CD4-positive, alpha-beta T cell treated with Interleukin-6 at 100 ng/mL for 8 hours (primary cell): ENCODE measurements around the gene MORF4L1.
"Not testable (repeated sequence)": the region's sequence is repeated elsewhere in the genome, so short reads cannot be mapped to it uniquely, and the experiment has no call there.

ENCODE experiments used
- DNase-seq: peaks from one replicate; pipeline ENCODE4 v3.0.0-alpha.2; 2020; ENCODE audit warnings: mixed read lengths, low spot score

The MORF4L1 gene

DNA sequence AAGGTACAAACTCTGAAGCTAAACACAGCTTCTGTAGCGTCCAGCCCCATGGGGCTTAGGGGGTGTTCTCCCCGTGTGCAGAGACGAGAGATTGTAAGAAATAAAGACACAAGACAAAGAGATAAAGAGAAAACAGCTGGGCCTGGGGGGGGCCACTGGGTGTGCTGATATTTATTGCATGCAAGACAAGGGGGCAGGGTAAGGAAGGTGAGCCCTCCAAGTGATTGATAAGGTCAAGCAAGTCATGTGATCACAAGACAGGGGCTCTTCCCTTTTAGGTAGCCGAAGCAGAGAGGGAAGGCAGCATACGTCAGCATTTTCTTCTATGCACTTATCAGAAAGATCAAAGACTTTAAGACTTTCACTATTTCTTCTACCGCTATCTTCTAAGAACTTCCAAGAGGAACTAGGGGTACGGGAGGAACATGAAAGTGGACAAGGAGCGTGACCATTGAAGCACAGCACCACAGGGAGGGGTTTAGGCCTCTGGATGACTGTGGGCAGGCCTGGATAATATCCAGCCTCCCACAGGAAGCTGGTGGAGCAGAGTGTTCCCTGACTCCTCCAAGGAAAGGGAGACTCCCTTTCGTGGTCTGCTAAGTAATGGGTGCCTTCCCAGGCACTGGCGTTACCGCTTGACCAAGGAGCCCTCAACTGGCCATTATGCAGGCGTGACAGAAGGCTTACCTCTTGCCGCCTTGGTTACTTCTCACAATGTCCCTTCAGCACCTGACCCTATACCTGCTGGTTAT is 29.8 kb downstream of the MORF4L1 start:
- DNase-seq: not testable (repeated sequence)

DNA sequence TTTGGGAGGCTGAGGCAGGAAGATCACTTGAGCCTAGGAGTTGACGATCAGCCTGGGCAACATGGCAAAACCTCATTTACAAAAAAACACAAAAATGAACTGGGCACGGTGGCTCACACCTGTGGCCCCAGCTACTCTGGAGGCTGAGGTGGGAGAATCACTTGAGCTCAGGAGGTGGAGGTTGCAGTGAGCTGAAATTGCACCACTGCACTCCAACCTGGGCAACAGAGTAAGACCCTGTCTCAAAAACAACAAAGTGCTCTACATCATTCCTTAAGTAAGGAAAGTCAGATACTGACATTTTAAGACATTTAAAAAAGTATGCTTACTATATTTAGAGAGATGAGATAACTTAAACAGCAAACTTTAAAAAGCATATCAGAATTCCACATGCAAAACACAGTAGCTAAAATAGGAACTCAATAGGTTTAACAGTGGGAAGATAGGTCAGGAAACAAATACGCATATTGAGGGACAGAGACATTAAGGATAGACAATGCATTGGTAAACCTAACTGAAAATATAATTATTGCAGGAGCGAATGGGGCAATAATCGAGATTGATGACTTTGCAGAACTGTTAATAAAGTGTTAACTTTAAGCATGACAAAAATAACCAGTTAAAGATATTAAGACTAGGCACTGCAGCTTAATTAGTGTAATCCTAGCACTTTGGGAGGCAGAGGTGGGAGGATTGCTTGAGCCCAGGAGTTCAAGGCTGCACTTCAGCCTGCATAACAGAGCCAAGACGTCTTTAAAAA is 32.1 kb downstream of the MORF4L1 start:
- no peak for DNase-seq

DNA sequence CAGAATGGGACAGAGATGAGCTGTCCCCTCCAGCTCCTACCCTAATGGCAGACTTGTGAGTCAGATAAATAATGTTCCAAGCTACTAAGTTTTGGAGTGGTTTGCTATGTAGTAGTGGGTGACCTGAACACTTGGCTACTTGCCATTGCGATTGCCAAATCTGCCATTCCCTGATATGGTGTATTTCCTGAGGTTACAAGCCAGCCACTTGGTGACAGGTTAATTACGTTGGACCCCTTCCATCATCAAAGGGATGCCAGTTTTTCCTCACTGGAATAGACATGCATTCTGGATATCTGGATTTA is 33.6 kb downstream of the MORF4L1 start:
- no peak for DNase-seq

DNA sequence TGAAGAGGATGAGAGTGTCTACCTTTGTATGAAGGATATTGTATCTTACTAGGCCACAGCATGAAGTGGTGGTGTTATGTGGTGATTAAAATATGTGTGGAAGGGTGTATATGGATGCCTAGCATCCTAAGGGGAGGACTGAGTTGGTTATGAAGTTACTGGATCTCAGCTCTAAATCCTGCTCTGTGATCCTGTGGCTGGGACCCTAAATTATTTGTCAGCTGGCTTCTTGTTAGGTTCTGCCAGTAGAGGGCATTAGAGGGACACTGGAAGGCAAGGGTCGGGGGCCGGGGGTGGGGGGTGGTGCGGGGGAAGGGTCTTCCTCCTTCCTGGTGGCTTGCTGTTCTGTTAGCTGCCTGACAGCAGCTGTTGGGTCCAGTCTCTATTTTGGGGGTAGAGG is 34.9 kb downstream of the MORF4L1 start:
- no peak for DNase-seq

DNA sequence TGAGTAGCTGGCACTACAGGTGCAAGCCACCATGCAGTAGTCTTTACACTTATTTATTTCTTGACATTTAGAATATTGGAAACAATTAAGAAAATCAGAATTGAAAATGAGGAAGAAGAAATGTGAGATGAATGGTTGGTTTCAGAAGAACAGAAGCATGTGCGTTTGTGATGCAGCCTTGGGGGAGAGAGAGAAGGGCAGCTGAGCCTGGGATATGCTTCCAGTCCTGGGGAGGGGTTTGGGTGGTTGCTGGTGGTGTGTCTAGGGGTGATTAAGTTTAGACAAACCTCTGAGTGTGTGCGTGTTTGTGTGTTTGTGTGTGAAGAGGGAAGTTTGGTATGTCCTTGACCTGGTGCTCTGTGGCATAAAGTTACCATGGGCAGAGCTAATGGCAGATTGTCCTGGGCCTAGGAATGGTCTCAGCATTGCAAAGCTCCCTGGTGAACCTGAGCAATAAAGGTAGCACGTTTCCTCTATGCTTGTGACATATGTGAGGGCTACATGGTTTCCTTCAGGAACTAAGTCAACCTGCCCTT is 36.5 kb downstream of the MORF4L1 start:
- DNase-seq: no peak

DNA sequence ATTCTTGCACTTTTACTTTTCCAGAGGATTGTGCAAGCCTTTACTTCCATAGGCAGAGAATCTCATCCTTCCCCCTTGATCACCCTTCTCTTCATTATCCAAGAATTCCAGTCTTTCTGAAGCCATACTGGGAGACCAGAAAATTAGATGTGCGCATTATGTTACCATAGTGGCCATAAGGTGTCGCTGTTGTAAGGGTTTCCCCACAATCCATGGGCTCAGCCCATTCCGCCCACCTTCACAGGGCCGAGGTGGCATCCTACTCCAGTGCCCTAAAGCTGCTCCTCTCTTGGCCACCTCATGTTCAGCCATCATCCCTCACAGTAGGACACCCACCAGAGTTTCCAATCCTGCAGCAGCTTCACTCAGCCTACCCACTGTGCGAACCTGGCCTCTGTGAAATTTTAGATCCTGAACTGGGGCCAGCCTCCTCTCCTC is 37.1 kb downstream of the MORF4L1 start:
- no peak for DNase-seq

DNA sequence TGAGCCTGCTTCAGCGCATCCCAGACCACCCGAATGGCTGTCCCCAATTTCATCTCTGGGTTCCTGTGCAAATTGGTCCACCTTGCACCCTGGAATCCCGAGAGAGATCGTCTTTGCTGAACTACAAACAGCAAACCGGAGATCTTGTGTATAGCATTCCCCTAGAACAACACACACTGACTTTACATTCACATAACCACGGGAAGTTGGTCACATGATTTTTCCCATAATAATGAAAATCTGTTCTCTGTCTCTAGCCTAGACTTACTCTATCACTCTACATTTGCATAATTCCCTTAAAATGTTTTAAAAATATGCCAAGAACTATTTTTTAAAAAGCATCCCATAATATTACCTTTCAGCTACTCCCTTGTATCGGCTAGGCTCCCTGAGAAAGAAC is 37.6 kb downstream of the MORF4L1 start:
- DNase-seq: no peak

DNA sequence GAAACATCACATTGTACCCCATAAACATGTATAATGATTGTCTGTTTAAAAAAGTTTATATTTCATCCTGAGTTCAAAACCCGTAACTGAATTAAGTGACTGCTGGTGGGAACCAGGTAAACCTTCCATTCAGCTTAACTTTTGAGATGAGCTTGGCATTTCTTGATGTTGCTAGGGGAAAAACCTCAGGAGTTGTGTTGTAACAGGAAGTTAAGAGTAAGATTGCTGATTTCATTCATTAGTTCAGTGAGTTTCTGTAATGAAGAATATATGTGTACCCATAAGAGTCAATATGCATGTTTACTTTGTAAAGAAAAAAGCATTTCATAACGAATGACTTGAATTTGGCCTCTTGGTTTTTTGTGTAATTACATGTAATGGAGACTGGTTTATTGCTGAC is 39.6 kb downstream of the MORF4L1 start:
- DNase-seq: no peak

DNA sequence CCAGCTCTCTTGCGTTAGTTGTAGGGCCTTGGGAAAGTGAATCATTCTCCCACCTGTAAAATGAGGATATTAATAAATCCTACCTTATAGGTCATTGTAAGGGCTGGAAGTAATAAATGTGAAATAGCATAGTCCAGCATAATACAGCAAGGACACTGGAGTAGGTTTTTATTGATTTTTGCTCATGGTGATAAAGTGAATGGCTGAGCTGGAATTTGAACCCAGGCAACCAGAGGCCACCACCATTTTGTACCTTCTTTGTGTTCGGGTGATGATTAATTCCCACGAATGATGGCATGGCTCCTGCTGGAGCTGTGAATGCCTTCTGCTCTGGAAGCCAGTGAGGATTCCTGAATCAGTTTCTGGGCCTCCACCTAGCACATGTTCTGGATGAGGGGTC is 40.3 kb downstream of the MORF4L1 start:
- DNase-seq: no peak

DNA sequence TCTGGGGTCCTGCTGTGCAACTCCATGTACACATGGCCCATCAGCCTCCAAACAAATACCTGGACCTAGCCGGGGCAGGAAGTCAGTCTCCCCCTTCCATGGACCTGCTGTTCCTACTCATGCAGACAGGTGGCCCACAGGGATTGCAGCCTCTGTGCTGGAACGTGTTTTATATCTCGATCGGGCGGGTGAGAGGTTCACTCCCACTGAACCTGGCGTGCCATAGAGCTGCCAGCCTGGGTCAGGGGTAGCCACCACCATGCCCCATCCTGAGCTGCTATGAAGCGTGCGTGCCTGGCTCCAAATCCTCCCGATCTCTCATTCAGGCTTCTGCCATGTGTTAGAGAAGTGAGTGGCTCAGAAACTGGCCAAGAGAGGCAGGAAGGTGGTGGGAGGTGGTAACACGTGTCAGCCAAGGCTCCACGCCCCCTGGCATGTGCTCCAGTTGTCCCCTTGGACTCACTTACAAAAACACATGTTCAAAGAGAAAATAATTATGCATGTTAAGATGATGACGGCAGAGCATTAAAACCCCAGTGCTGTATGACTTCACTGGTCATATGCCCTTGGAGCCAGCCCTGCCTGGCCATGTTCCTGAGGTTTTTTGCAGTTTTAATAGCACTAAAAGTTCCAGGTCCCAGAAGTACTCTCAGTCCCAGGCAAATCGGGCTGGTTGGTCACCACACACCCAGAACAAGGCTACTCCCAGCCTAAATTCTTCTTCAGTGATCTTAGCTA is 41.5 kb downstream of the MORF4L1 start:
- DNase-seq: no peak

DNA sequence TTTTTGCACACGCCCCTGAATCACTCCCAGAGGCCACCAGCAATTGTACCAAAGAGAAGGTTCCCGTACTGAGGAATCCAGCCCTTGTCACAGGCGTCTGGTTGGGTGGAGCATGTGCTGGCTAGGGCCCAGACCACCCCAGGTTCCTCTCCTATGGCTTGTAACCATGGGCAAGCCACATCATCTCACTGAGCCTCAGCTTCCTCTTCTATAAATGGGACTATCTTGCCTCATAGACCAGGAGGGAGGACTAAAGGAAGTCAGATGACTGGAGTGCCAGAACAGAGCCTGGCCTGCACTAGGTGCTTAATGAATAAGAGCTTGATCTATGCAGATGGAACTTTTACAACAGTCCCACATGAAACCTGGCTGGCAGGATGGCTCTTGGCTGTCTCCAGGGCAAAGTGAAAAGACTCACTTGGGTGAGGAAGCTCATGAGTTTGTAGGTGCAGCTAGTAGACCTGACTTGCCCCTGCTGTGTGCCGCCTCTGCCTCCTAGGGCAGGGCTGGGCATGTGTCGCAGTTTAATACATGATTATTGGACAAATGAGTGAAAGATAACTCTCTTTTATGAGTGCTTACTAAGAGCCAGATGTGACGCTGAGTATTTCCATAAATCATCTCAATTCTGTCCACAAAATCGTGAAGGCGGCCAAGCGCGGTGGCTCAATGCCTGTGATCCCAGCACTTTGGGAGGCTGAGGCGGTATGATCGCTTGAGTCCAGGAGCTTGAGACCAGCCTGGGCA is 42.8 kb downstream of the MORF4L1 start:
- DNase-seq: no peak

DNA sequence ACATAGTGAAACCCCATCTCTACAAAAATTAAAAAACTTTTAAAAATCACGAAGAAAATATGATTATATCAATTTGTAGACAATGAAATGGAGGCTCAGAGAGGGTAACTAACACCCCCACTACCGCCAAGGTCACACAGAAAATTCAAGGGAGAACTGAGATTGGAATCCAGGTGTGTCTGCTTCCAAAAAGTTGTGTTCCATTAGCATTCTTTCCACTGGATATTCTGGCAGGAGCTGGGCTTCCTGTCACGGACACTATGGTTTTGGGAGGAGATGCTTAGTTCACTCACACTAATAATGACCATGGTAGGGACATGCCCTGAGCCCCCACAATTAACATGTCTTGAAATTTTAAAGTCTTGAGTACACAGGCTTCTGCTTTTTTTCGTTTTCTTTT is 43.4 kb downstream of the MORF4L1 start:
- DNase-seq: no peak

DNA sequence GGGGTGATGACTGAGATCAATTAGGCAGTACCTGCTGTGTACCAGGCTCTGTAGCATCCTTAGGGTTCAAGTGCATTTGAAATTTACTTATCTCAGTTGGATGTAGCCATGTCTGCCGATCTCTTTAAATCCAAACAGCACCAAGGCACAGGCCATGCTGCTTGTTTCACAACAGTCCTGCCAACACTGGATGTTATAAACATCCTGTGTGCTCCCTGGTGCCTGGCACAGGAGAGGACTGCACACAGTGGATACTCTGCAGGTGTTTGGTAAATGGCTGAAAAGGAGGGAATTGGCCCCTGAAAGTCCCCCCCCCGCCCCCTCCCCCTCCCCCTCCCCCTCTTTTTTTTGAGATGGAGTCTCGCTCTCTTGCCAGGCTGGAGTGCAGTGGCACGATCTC is 45.2 kb downstream of the MORF4L1 start:
- no peak for DNase-seq

DNA sequence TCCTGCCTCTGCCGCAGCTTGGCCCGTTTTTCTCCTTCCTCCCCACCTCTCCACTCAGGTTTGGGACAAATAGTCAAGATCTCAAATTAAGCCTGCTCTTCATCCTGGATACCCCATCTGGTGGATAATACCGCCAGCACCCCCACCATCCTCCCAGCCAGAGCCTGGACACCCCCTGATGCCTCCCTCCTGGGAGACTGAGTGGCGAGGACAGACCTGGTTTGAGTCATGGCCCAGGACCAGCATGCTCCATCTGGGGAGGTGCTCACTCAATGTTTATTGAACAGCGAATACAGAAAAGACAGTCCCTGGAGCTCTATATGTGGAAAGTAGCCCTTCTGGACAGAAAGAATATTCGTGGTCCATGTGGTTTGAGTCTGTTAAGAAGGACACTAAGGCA is 48.8 kb downstream of the MORF4L1 start:
- DNase-seq: no peak

DNA sequence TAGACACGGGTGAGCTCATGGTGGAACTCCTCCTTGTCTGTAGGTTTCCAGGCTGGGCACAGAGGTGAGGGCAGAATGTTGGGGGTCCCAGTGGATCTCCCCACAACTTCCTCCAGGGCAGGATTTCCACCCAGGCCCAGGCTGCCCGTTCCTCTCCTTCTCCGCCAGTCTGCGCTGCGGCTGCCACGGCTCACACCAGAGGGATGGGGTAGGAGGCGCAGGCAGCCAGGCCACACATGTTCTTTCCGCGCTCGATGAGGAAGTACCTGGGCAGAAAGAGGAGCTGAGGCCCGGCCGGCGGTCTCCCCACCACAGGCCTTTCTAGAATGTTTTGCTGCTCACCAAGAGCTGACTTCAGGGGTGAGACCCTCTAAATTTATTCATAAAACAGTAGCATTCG is 49.2 kb downstream of the MORF4L1 start:
- no peak for DNase-seq

DNA sequence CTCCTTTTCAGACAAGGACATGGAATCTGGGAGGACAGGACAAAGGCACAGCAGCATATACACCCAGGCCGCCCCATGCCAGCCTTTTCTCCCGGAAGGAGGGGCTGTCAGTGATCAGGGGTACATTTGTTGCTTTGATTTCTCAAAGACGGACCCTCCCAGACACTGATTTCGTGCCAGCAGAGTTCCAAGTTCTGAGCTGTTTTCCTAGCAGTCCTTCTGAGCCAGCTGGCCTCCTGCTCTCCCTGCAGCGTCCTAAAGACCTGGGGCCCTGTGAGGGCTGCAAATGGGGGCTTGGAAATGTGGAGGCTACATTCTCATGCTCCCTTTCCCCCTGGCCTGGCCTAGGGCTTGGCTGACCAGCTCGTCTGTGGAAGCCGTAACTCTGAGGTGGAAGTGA is 49.8 kb downstream of the MORF4L1 start:
- DNase-seq: no peak

DNA sequence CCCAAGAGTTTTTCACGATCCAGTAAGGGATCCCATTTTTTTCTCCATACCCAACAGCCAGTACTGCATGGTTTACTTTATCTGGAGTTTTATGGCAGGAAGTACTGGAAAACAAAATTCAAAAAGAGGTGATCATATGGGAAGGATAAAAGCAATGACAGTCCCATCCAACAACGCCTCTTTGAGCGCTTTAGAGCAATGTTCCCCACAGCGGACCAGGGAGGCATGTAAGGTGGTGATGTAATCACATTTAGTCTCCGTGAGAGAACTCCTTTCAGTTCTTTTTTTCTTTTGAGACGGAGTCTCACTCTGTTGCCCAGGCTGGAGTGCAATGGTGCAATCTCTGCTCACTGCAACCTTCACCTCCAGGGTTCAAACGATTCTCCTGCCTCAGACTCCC is 50.3 kb downstream of the MORF4L1 start:
- DNase-seq: no peak

DNA sequence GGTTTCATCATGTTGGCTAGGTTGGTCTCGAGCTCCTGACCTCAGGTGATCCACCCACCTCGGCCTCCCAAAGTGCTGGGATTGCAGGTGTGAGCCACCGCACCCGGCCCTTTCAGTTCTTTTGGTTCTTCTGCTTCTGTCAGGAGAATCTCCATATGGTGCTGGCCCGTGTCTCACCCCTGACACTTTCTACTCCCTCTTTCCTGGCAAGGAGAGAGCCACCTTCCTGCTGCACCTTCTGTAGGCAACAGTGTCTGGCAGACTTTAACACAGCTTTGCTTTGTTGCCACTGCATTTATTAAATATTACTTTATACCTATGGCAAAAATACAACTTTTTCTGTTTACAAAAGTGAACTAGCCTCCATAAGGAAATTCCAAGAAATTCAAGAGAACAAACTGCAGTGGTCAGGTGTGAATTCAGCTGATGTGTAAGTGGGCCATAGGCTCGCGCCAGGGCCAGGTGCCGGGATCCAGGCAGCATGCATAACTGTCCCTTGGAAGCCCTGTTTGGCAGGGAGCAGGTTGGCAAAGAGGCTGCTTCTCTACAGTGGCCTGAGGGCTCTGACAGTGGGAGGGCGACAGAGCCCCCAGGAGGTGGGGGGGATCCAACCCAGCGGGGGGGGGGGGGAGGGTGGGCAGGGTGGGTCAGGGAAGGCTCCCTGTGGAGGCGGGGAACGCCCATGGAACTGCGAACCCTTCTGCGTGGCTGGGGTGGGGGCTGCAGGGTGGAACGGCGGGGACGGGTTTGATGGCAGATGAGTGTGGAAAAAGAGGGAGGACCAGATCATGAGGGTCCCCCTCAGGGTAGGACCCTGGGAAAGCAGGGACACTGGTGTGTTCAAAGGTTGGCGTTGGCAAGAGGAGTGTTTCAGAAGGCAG is 51.0 kb downstream of the MORF4L1 start:
- DNase-seq: no peak

DNA sequence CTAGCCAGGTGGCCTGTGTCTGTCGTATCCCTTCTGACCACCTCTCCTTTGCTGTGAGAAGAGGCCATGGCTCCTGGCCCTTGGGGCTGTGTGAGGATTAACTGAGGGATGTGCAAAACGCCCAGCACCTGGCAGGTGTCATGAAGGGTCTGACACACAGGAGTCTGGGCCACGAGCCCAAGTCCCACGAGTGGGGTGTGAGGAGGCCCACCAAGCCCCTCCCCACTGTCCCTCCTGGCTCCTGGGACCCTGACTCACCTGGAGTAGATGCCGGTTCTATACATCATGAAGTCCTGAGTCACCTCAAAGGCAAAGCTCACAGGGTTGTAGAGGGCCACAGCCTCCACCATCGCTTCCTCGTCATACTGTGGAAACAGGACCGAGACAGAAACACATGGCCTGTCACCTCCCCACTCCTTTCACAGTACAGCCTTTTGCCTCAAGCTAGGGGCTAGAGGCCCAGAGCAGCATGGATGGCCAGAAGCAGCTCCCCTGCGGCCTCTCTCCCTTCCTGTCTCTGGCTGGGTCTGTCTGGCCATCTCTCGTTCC is 52.5 kb downstream of the MORF4L1 start:
- no peak for DNase-seq

DNA sequence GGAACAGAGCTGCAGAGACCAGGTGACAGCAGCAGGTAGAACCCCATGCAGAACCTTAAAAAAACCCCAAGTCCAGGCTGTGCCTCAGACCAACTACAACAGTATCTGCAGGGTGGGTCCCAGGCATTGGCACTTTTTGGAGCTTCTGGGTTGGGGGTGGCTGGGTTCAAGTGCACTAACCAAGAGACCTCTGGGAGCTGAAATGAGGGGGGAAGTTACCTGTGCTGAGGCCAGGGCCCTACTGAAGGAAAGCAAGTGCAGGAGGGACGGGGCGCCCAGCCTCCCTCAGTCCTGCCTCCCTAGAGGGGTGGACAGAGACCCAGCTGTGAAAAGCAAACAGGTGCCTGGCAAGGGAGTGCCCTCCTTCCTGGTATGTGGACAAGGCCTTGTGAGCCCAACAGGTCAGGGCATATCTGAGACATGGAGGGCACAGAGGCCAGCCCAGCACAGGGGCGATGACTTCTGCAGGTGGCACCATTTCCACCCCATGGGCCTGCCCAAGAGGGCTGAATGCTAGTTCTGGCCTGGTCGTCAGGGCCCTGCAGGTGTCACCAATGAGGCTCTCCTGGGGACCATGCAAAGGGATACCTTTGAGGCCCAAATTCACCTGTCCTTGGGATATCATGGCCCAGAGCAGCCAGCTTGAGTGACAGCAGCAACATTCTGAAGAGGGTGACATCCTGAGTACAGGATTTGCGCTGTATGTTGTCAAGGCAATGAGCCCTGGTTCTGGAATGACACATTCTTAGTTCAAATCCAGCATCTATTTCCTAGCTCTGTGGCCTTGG is 53.5 kb downstream of the MORF4L1 start:
- no peak for DNase-seq
